Stimulated activated CD8-positive, alpha-beta memory T cell treated with anti-CD3 and anti-CD28 coated beads, Interleukin-15, amount 100 ng/mL, for 1 hour (primary cell): ENCODE data around the gene RGS16.

ENCODE experiments used
- DNase-seq: peaks from one replicate; pipeline ENCODE4 v3.0.0-alpha.2; 2020; ENCODE audit warnings: low read depth

RGS16 gene

DNA sequence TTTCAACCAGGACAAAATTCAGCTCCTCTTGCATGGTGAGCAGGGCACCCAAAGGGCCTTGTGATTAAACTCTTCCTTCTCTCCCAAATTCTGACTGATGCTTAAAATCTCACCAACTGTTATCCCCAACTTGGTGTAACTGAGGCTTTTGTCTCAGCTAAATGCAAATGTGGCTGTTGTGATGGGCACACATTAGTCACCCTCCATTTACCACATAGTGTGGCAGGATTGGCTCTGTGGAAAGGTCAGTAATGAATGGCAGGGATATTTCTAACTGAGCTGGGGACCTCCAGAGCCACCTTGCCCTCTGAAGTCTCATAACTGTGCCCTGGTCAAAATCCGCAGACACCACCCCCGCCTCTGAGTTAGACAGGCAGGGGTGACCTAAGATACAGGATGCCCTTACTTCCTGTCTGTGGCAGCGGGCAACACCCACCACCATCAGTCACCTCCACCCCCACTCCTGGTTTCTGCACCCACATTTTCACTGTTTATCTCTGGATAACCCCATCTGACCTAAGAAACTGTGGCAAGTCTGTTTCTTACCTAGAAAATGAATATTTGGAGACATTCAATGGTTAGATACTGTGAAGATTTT is 25.4 kb upstream of the RGS16 start:
- DNase-seq = no peak

GRCh38 chr1:182629080-182629479 is 24.9 kb upstream of the RGS16 start:
- DNase-seq = no peak

DNA sequence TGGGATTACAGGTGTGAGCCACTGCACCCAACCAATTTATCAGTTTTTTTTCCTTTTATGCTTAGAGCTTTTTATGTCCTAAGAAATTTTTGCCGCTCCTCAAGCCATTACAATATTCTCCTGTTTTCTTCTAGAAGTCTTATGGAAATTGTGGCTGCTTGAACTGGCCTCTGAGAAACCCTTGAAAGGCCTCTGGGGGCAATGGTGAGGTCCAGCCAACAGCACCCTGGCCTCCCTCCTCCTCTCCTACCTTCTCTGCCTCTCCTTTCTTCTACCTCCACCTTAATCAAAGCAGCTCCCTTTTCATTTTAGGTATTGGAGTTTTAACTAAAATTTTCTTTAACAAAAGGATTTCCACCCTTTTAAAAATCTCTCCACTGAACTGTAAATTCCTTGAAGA is 24.5 kb upstream of the RGS16 start:
- DNase-seq = no peak

- DNase-seq = no peak
Observed at GRCh38 chr1:182627622-182628021, 23.4 kb upstream of the RGS16 start.

DNA sequence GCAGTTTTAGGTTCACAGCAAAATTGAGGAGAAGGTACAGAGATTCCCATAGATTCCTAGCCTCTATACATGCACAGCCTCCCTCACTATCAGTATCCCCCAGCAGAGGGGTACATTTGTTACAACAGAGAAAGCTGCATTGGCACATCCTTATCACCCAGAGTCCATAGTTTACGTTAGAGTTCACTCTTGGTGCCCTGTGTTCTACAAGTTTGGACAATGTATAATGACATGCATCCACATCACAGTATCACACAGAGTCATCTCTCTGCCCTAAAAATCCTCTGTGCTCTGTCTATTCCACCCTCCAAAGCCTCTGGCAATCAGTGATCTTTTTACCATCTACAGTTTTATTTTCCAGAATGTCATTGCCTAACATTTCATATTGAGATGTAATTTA is 22.3 kb upstream of the RGS16 start:
- no peak for DNase-seq

DNA sequence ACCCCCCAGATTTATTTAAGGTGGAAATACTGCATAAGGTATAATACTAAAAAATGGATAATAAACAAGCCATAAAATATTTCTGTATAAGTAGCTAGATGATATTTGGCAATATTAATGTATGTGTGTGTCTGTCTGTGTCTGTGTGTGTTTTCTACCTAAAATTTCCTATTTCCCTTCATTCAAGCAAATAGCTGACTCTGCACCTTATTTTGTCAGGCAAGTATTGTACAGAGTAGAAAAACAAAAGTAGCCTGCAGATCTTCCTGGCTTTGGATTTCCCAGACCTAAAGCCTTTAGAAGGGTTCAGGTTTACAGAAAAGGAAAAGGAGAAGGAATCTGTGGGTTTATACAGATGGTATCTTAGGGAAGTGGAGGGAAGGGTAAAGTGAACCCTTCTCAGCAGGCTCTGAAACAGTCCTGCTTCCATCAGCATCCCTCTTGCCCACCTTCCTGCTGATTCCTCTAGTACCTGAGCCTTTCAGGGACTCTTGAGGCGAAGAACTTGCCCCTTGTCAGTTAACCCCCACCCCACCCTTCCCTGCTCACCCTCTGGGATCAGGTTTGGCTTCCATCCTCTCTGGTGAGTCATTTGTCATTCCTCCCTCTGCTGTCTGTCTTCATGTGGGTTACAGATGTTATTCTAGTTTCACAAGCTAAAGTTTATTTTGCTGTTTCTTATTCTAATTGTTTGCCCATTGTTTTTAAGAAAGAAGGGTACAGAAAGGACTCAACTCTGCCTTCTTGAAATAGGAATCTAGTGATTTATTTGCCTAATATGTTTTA is 21.7 kb upstream of the RGS16 start:
- DNase-seq = no peak

DNA sequence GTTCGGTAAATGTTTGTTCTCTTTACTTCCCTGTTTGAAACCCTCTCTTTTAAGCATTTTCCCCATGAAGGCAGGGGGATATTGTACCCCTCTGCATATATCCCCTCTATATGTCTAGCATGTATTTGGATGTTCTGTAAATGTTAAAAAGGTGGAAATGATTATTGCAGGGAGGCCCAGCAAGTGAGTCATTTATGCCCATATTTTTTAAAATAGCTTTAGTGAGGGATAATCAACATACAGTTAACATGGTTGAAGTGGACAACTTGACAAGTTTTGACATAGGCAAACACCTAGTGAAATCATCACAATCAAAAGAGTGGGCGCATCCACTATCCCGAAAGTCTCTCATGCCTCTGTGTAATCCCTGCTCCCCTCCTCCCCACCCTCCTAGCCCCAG is 20.8 kb upstream of the RGS16 start:
- DNase-seq = no peak

DNA sequence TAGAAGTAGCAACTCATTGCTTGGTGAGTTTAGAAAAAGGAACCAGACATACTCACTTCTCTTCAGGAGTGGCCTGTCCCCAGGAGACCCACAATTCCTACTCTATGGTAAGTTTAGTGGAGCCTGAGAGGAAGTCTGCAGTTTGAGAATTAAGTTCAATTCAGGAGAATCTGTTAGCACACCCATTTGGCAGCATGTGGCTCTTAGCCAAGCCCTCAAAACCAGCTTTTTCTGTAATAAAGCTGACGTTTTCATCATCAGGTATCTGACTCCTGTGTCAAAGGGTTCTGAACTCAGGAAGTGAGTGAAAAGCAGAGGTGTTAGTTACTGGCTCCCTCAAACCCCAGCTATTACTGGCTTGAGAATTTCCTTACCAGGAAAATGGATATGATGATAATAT is 20.4 kb upstream of the RGS16 start:
- DNase-seq = no peak

DNA sequence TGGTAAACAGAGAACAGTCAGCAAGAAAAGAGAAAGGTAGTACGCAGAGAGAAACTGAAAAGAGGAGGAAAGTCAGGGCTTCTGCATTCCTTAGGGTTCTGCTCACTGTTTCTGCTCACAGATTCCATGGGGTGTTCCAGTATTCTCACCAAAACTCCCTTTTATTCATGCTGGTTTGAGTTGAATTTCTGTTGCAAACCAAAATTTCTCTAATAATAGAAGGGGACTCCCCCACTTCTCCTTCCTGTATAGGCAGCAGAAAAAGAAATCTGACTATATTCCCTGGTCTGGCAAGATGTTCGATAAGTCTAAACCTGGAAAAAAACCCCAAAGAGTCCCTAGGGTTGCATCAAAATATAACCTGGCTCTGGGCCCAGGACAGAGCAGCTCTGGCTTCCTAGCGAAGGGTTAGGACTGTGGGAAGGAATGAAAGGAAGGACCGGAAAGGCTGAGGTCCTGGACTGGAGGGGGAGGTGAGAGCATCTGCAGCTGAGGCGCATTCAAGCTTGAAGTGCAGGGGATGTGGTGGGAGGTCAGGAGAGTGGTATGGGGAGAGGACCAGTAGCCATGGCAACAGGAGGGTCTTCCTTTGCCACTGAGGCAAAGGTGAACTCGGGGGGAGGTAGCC is 18.8 kb upstream of the RGS16 start:
- DNase-seq = no peak

DNA sequence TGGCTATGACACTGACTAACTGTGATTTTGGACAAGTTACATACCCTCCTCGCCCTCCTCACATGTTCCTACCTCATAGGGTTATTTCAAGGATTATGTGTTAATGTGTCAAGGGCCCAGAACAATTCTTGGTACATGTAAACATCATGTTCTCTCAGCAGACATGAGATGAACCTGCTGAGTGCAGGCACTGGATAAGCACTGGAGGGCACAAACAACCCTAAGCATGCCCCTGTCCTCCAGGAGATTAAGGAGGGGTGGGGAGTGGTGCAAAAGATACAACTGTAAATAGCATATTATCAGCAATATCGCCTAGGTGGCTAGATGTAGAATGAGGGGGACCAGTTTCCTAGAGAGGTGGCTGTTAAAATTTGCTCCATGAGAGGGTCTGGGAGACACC is 17.7 kb upstream of the RGS16 start:
- no peak for DNase-seq

- no peak for DNase-seq
Observed at GRCh38 chr1:182620924-182621585, 16.9 kb upstream of the RGS16 start.

DNA sequence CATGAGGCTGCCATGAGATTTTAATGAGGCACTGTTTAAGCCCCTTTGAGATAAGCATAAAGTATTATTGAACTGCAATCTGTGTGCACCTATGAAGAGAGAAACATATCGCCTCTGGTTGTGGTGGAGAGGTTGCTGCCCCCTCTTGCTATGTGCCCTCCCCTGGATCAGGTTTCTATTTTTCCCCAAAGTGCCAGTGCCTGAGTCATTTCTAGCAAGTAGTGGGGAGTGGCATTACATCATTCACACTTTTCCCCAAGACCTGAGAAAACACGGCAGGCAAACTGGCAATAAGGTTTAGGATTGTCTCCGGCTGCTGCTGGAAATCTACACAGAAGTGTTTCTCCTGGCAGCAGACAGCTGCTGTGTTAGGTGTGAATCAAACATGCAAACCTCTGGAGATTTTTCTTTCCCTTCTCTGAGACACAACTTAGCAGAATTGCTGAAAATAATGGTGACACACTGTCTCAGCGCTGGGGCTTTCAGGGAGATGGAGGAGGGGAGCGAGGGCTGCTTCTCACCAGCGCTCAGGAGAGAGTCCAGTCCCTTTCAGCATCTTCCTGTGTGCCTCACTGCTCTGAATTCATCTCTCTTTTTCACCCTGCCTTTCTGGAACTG is 13.7 kb upstream of the RGS16 start:
- no peak for DNase-seq

DNA sequence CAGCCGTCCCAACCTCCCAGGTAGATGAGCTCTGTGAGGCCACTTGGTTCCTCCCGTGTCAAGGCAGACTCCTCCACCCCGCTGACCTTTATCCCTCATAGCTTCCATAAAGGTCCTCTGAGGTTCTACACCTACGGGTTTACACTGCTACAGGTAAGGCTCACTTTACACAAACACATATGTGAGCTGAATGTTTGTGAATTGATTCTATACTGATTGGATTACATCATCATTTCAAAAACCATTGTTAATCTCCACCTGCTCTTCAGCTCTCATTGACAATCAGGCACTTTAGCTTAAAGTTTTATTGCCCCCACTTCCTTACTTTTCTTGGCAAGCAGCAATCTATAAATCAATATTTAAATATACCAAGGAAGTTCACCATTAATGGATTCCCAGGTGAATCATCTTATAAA is 12.8 kb upstream of the RGS16 start:
- no peak for DNase-seq

DNA sequence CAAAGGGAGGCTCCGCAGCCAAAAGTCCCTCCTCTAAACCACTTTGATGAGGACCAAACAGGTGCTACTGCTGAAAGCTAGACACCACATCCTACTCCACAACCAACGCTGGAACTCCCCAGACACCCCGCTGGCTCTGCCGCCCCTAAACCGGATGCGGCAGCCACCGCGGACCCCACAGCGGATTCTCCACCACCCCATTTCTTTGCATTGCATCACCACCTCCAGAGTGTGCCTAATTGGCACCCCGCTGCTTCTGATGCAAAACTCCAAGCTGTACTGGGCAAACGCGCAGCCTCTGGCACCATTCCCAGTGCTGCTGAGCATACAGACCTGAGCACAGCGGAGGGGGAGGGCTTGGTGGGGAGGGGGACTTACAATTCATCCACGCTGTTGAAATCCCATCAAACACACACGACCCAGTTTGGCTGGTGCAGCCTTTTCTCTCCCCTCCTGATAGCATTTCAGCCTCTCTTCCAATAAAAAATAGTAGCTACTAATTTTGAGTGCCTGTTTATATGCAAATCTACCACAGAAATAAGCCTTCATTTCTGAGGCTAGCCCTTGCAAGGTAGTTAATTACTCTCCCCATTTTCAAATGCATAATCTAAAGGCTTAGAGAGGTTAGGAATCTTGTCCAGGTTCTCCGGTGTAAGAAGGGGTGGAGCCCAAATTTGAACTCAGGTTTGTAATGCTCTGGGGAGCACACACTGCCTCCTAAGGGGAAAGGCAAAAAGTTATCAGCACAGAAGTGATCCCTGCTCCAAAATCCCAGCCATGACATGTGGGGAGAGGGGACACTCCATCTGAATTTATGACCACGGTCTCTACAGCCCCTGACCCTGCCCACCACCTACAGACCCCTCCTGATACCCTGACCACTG is 12.2 kb upstream of the RGS16 start:
- peak; percentile 49 for DNase-seq

DNA sequence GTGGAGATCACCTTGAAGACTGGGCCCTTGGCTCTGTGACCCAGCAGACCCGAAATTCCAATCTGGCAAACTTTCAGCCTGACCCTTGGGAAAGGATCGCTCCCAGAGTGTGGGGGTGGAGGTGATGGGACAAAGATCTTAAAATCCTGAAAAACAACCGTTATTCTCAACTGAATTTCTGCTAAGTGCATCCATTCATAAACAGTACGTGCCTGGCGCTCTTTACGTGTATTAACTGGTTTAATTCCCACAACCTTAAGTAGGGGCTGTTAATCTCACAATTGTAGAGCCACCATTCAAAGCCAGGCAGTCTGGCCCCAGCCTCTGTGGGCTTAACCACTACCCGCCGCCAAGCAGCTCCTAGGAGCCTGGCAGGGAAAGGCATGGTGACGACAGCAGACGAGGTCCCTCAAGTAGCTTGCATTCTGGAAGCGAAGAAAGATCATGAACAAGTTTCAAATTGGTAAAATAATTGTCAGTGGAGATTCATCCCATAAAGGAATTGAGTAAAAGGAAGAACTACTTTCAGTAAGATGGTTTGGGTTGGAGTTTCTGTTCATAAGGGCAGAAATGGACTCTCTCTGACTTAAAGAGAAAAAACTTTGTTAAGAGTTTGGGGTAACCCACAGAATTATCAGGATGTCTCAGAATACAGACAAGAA is 11.4 kb upstream of the RGS16 start:
- no peak for DNase-seq

GRCh38 chr1:182614796-182615454 is 10.7 kb upstream of the RGS16 start:
- peak; percentile 14 for DNase-seq

DNA sequence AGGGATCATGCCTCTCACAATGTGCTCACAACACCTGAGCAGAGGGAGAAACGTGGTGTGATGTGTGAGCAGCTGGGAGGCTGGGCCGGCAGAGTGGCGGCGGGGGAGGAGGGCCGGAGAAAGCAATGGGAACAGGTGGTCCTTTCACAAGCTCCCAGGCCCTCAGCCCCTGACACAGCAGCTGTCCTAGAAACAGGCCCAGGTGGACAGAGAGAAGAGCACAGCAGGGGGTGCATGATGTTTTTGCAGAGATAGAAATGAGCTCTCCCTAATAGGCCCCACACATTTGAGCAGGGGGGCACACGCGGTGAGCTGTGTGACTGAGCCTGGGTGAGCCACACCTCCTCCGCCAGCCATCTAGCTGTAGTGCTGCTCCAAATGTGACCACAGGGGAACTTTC is 7.6 kb upstream of the RGS16 start:
- DNase-seq = no peak

DNA sequence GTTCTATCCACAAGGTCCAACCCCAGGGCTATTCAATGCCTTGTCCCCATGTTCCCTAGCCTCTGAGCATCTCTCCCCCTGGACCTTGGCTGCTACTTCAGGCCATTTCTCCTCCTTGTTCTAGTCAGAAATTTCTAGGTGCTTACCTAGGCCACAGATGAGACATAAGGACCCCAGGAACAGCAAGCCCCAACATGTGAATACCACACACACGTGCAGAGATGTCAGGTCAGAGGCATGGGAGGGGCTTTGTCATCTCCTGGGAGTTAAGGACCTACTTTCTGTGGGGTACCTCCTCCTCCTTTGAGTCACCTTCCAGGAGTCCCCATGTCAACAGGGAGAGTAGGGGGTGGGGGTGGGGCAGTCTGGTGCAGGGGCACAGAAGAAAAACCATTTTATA is 7.1 kb upstream of the RGS16 start:
- DNase-seq = no peak

DNA sequence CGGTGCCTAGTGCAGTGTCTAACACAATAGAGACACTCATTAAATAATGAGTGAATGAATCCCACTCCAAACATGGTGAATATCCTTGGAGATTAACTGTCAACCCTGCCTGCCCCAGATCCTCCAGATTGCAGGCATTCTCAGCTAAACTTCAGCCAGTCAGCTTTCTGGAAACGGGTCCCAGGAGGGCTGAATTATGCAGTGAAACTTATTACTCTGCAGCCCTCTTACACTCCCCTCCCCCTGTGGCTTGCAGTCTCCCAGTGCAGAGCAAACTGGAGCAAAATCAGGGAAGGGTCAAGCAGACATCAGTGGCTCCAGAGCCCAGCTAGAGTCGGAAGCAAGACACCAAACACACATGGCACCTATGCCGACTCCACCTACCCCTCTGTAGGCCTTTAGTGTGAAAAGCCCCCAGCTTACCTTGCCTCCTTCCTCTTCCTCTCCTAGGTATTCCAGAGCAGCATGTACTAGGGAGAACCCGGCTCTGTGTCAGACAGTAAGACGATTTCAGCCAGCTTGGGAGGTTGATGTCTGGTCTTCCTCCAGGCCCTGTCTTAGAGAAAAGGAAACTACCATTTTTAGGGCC is 6.5 kb upstream of the RGS16 start:
- no peak for DNase-seq
